ACHN (cell line): Measurements from ENCODE around the gene RASSF4.

Source experiments
- DNase-seq: peaks from one replicate; pipeline ENCODE4 v3.0.0-alpha.2; 2015
- in situ Hi-C: cut with HindIII; loops from 2 replicates; pipeline ENCODE4 v1.10.0; 2017; ENCODE audit warnings: low sequenced_read_pairs, low pct_ligation_motif_present, low pct_unique_long_range_greater_than_20kb

RASSF4 gene

GRCh38 chr10:44925811-44926750 is 33.5 kb upstream of the RASSF4 start:
- in situ Hi-C loops = no loop called here
- DNase-seq = no peak

- no peak for DNase-seq
- in situ Hi-C loops = no loop called here
Measured at GRCh38 chr10:44926751-44927351, 32.8 kb upstream of the RASSF4 start.

- DNase-seq = no peak
- in situ Hi-C loops = no loop called here
Measured at GRCh38 chr10:44927352-44927751, 32.2 kb upstream of the RASSF4 start.

- in situ Hi-C loops = no loop called here
- no peak for DNase-seq
Measured at GRCh38 chr10:44928462-44928861, 31.1 kb upstream of the RASSF4 start.

- no peak for DNase-seq
- in situ Hi-C loops = no loop called here
Measured at GRCh38 chr10:44929356-44930255, 30.0 kb upstream of the RASSF4 start.

- no peak for DNase-seq
- in situ Hi-C loops = no loop called here
Measured at GRCh38 chr10:44930904-44931620, 28.5 kb upstream of the RASSF4 start.

GRCh38 chr10:44931621-44932516 is 27.7 kb upstream of the RASSF4 start:
- in situ Hi-C loops = no loop called here
- DNase-seq = no peak

- in situ Hi-C loops = no loop called here
- peak; percentile 80 for DNase-seq
Measured at GRCh38 chr10:44932517-44933450, 26.8 kb upstream of the RASSF4 start.

GRCh38 chr10:44933451-44934321 is 25.9 kb upstream of the RASSF4 start:
- DNase-seq = no peak
- in situ Hi-C loops = no loop called here

GRCh38 chr10:44934416-44935200 is 25.0 kb upstream of the RASSF4 start:
- DNase-seq = no peak
- in situ Hi-C loops = no loop called here

GRCh38 chr10:44935201-44935965 is 24.2 kb upstream of the RASSF4 start:
- in situ Hi-C loops = no loop called here
- peak; percentile 58 for DNase-seq

- in situ Hi-C loops = no loop called here
- DNase-seq = no peak
Measured at GRCh38 chr10:44935966-44936295, 23.7 kb upstream of the RASSF4 start.

- no peak for DNase-seq
- in situ Hi-C loops = no loop called here
Measured at GRCh38 chr10:44936314-44936975, 23.2 kb upstream of the RASSF4 start.
